SU-DHL-6 (cell line): Measurements from ENCODE around the gene TTC22.

Source experiments
- EZH2phosphoT487 ChIP-seq: fragments of 200-600 bp; sonication (generic), shearing (Covaris generic); conservative IDR thresholded peaks from 2 replicates; pipeline ENCODE4 v1.6.1; 2018; ENCODE audit warnings: mild to moderate bottlenecking, antibody characterized with exemption, low read length, moderate library complexity, mixed read lengths
- TF ChIP-seq, protein P1 (sequence below): fragments of 200-600 bp; sonication (generic); IDR thresholded peaks from one replicate; pipeline ENCODE4 v1.5.1; 2017; ENCODE audit warnings: antibody characterized with exemption, mild to moderate bottlenecking, low read length, moderate library complexity; ENCODE audit not compliant: insufficient read depth, poor library complexity, severe bottlenecking

DNA sequence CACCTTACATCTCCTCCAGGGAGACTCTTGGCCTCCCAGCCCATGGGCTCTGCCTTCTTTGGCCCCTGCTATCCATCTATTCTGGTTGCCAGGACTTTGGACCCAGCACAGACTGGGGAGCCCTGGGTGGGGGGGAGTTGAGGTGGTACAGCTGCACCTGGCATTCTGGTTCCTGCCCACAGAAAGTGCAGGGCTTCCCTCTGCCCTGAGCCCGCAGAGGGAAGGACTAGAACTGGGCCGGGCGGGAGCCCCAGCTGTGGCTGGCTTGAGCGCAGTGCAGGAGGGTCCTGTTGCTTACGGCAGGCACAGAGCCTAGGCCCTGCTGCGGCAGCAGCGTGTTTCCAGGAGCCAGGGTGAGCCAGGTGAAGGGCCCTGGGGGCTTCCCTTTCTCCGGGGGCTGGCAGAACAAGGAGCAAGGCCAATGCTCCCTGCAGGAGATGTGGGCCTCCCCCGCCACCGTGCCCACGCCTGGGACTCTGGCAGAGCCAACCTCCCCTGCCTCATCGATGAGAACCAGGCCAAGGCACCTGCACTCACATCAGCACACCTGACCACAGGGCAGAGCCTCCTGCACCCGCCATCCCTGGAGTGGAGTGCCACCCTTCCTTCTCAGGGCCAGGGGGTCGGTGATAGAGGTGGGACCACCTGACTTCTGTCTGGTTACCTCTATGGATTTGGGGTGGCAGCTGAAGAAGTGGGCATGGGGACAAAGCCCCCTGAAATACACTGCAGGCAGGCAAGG, 52.9 kb downstream of the TTC22 start:
- TF ChIP-seq, protein P1, sequence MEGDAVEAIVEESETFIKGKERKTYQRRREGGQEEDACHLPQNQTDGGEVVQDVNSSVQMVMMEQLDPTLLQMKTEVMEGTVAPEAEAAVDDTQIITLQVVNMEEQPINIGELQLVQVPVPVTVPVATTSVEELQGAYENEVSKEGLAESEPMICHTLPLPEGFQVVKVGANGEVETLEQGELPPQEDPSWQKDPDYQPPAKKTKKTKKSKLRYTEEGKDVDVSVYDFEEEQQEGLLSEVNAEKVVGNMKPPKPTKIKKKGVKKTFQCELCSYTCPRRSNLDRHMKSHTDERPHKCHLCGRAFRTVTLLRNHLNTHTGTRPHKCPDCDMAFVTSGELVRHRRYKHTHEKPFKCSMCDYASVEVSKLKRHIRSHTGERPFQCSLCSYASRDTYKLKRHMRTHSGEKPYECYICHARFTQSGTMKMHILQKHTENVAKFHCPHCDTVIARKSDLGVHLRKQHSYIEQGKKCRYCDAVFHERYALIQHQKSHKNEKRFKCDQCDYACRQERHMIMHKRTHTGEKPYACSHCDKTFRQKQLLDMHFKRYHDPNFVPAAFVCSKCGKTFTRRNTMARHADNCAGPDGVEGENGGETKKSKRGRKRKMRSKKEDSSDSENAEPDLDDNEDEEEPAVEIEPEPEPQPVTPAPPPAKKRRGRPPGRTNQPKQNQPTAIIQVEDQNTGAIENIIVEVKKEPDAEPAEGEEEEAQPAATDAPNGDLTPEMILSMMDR: no peak
- TF ChIP-seq EZH2phosphoT487: no peak
